WTC11 (cell line): ENCODE results near the gene CNOT1. TPM values are rescaled to one million over a fixed set of nuclear protein-coding genes. Genes with fewer than 3 reads are reported as not detected.

Experiments
- ATAC-seq: fragments of 200-7000 bp; cut with Tn5 transposase; 2 replicates; pipeline ENCODE4 v1.10.0; 2021; ENCODE audit warnings: mild to moderate bottlenecking, moderate library complexity
- CTCF ChIA-PET: fragments of 300-600 bp; sonication (Branson Sonifier 250); formaldehyde crosslinking; loops from one replicate; lab custom pipeline; 2021; ENCODE audit warnings: antibody characterized with exemption; lab: Charles Lee
- POLR2A ChIA-PET: fragments of 350-600 bp; sonication (Branson Sonifier 250); formaldehyde crosslinking; loops from one replicate; lab custom pipeline; 2021; ENCODE audit warnings: antibody characterized with exemption; lab: Charles Lee
- DNase-seq: peaks from one replicate; pipeline ENCODE4 v3.0.0; 2021; ENCODE audit warnings: low spot score
- H3K27ac Mint-ChIP-seq: 2 replicates; pipeline ENCODE4 v1.8.0; 2021; ENCODE audit warnings: mixed read lengths
- H3K27me3 Mint-ChIP-seq: 2 replicates; pipeline ENCODE4 v1.8.0; 2021; ENCODE audit warnings: low read depth, mild to moderate bottlenecking, moderate library complexity, mixed read lengths
- H3K36me3 Mint-ChIP-seq: 2 replicates; pipeline ENCODE4 v1.8.0; 2021; ENCODE audit warnings: mixed read lengths
- H3K4me1 Mint-ChIP-seq: 2 replicates; pipeline ENCODE4 v1.8.0; 2022; ENCODE audit warnings: mixed read lengths
- H3K4me3 Mint-ChIP-seq: 2 replicates; pipeline ENCODE4 v1.8.0; 2021; ENCODE audit warnings: mild to moderate bottlenecking, moderate library complexity, mixed read lengths
- H3K9me3 Mint-ChIP-seq: 2 replicates; pipeline ENCODE4 v1.8.0; 2021; ENCODE audit warnings: mixed read lengths
- CTCF ChIP-seq: fragments of 200-600 bp; IDR thresholded peaks from 2 replicates; pipeline ENCODE4 v1.8.0; 2022; ENCODE audit warnings: antibody characterized with exemption
- E2F1 ChIP-seq: sonication (generic); formaldehyde crosslinking; IDR thresholded peaks from 2 replicates; pipeline ENCODE4 v1.8.0; 2022; ENCODE audit warnings: mild to moderate bottlenecking, missing genetic modification reagents
- FOXK1 ChIP-seq: sonication (generic); formaldehyde crosslinking; IDR thresholded peaks from 2 replicates; pipeline ENCODE4 v1.8.0; 2022; ENCODE audit warnings: mild to moderate bottlenecking, moderate library complexity, missing genetic modification reagents
- GABPB1 ChIP-seq: sonication (generic); formaldehyde crosslinking; IDR thresholded peaks from 2 replicates; pipeline ENCODE4 v1.8.1; 2023; ENCODE audit warnings: mild to moderate bottlenecking, missing genetic modification reagents
- IRF1 ChIP-seq: sonication (generic); formaldehyde crosslinking; IDR thresholded peaks from 2 replicates; pipeline ENCODE4 v1.8.0; 2023; ENCODE audit warnings: missing genetic modification reagents
- IRF2 ChIP-seq: sonication (generic); formaldehyde crosslinking; IDR thresholded peaks from 2 replicates; pipeline ENCODE4 v1.8.0; 2022; ENCODE audit warnings: low read depth, missing genetic modification reagents, borderline replicate concordance
- KAT7 ChIP-seq: sonication (generic); formaldehyde crosslinking; IDR thresholded peaks from 2 replicates; pipeline ENCODE4 v1.8.1; 2023; ENCODE audit warnings: missing genetic modification reagents, mild to moderate bottlenecking, borderline replicate concordance
- NFATC4 ChIP-seq: fragments of 250-450 bp; sonication (Bioruptor Pico); IDR thresholded peaks from 2 replicates; pipeline ENCODE4 v1.9.0; 2021; ENCODE audit warnings: mild to moderate bottlenecking
- NR2C2 ChIP-seq: sonication (generic); formaldehyde crosslinking; IDR thresholded peaks from 2 replicates; pipeline ENCODE4 v1.8.0; 2022; ENCODE audit warnings: mild to moderate bottlenecking, missing genetic modification reagents
- PRDM15 ChIP-seq: sonication (generic); formaldehyde crosslinking; IDR thresholded peaks from 2 replicates; pipeline ENCODE4 v1.8.0; 2022; ENCODE audit warnings: missing genetic modification reagents
- PREB ChIP-seq: sonication (generic); formaldehyde crosslinking; IDR thresholded peaks from 2 replicates; pipeline ENCODE4 v1.8.1; 2022; ENCODE audit warnings: mild to moderate bottlenecking, missing genetic modification reagents, moderate library complexity, borderline replicate concordance
- SMAD4 ChIP-seq: sonication (generic); formaldehyde crosslinking; IDR thresholded peaks from 2 replicates; pipeline ENCODE4 v1.8.0; 2022; ENCODE audit warnings: mild to moderate bottlenecking, missing genetic modification reagents
- TCF7 ChIP-seq: sonication (generic); formaldehyde crosslinking; IDR thresholded peaks from 2 replicates; pipeline ENCODE4 v1.8.0; 2022; ENCODE audit warnings: mild to moderate bottlenecking, low read depth, missing genetic modification reagents, moderate library complexity
- ZBTB43 ChIP-seq: sonication (generic); formaldehyde crosslinking; IDR thresholded peaks from 2 replicates; pipeline ENCODE4 v1.8.1; 2023; ENCODE audit warnings: mild to moderate bottlenecking, missing genetic modification reagents
- ZNF232 ChIP-seq: sonication (generic); formaldehyde crosslinking; IDR thresholded peaks from 2 replicates; pipeline ENCODE4 v1.8.0; 2022; ENCODE audit warnings: mild to moderate bottlenecking, missing genetic modification reagents
- ZNF423 ChIP-seq: fragments of 250-450 bp; sonication (Bioruptor Pico); IDR thresholded peaks from 2 replicates; pipeline ENCODE4 v2.1.2; 2022; ENCODE audit warnings: mild to moderate bottlenecking, moderate library complexity
- total RNA-seq: library from RNA; stranded (reverse); gene quantifications from 3 replicates; pipeline ENCODE4 v1.2.3, GENCODE V29; 2021

Gene CNOT1
- total RNA-seq, 1 experiment from 2014 or later = 314 TPM

GRCh38 chr16:58634265-58634802 is 4.7 kb upstream of the CNOT1 start:
- no peaks in the 10 kb centered on the region for H3K9me3 Mint-ChIP-seq
- H3K36me3 Mint-ChIP-seq = peaks cover 4% of the 10 kb centered on the region
- no peak overlapping the region for H3K27ac Mint-ChIP-seq
- H3K4me3 Mint-ChIP-seq = no peak overlapping the region
- peaks cover 3% of the 10 kb centered on the region; the same call in 1 of the 2 replicates for H3K27me3 Mint-ChIP-seq
- CTCF ChIA-PET = interaction anchor here (1.0 kb wide), 1 partner anchor 27 kb away, joined by 3 read pairs; no protein-coding TSS in a partner anchor
- POLR2A ChIA-PET = no interaction called here
- peaks cover 3% of the 10 kb centered on the region for H3K4me1 Mint-ChIP-seq
- ATAC-seq = no peak
- no peak for DNase-seq
- peak; percentile 97 for TF ChIP-seq GABPB1 (CRISPR knock-in tag)
- TF ChIP-seq ZNF423 = no peak

- CTCF ChIA-PET = no interaction called here
- ATAC-seq = peak; percentile 1; the same call in 1 of the 2 replicates
These were observed 537 bp downstream of the CNOT1 start for GRCh38 chr16:58628845-58629732.

GRCh38 chr16:58624209-58624608 is 5.4 kb downstream of the CNOT1 start:
- peaks cover 8% of the 10 kb centered on the region for H3K4me1 Mint-ChIP-seq
- peaks cover 41% of the 10 kb centered on the region for H3K36me3 Mint-ChIP-seq
- no peaks in the 10 kb centered on the region for H3K9me3 Mint-ChIP-seq
- ATAC-seq (no peak), DNase-seq (no peak)
- ChIA-PET POLR2A (no interaction called here), CTCF (no interaction called here)
- no peak overlapping the region for H3K4me3 Mint-ChIP-seq
- no peaks in the 10 kb centered on the region for H3K27me3 Mint-ChIP-seq
- H3K27ac Mint-ChIP-seq = peak overlapping the region; percentile 60; the same call in 1 of the 2 replicates
- no peak for TF ChIP-seq IRF2 (CRISPR knock-in tag)
- no peak for TF ChIP-seq CTCF
- TF ChIP-seq ZNF423 = no peak
- TF ChIP-seq PRDM15 = no peak
- TF ChIP-seq SMAD4 = no peak
- TF ChIP-seq TCF7 (CRISPR knock-in tag) = no peak
- no peak for TF ChIP-seq ZNF232 (CRISPR knock-in tag)
- TF ChIP-seq FOXK1 (CRISPR knock-in tag) = no peak

More at GRCh38 chr16:58628845-58629732, 537 bp downstream of the CNOT1 start:
- Mint-ChIP-seq H3K4me3 (peak overlapping the region; percentile 99), H3K36me3 (peaks cover 12% of the 10 kb centered on the region), H3K27me3 (peaks cover 3% of the 10 kb centered on the region; the same call in 1 of the 2 replicates), H3K9me3 (no peaks in the 10 kb centered on the region), H3K27ac (peak overlapping the region; percentile 100), H3K4me1 (peaks cover 11% of the 10 kb centered on the region)
- DNase-seq = peak; percentile 16
- POLR2A ChIA-PET = interaction anchor here (1.4 kb wide), 1 partner anchor 24 kb away, joined by 7 read pairs; no protein-coding TSS in a partner anchor
- 0 out of 2 replicates have a peak, but pooled peaks have one; percentile 53 for TF ChIP-seq E2F1 (CRISPR knock-in tag)
- 0 out of 2 replicates have a peak, but pooled peaks have one; percentile 39 for TF ChIP-seq NR2C2 (CRISPR knock-in tag)
- peak; percentile 61; the same call in 1 of the 2 replicates for TF ChIP-seq ZBTB43 (CRISPR knock-in tag)
- TF ChIP-seq PREB (CRISPR knock-in tag) = peak; percentile 8; the same call in 1 of the 2 replicates
- no peak for TF ChIP-seq FOXK1 (CRISPR knock-in tag)
- TF ChIP-seq IRF1 (CRISPR knock-in tag) = no peak
- TF ChIP-seq NFATC4 (CRISPR knock-in tag) = 0 out of 2 replicates have a peak, but pooled peaks have one; percentile 9
- peak; percentile 87; the same call in 1 of the 2 replicates for TF ChIP-seq KAT7 (CRISPR knock-in tag)
